IMR-90 (cell line): ENCODE results near the gene PRPSAP1. TPM values are rescaled to one million over a fixed set of nuclear protein-coding genes. Genes with fewer than 3 reads are reported as not detected.
A peak's percentile ranks its signal among the peaks of the same experiment; 100 is the strongest.

Source experiments
- ATAC-seq: fragments of 200-7000 bp; cut with Tn5 transposase; 2 replicates; pipeline ENCODE4 v1.9.1; 2020; ENCODE audit warnings: low read depth, mild to moderate bottlenecking, moderate library complexity
- BruUV-seq: library from RNA; stranded (reverse); fragments of 400-500 nt; replicated peaks from 2 replicates; lab custom pipeline; 2021; lab: Mats Ljungman, UMichigan
- CTCF ChIA-PET: fragments of 300-600 bp; formaldehyde crosslinking; extraction: SDS; loops from one replicate; lab custom pipeline; 2021; ENCODE audit warnings: antibody characterized with exemption; lab: Yijun Ruan, JAX
- POLR2A ChIA-PET: fragments of 300-600 bp; sonication (Branson Sonifier 250); formaldehyde crosslinking; loops from one replicate; lab custom pipeline; 2022; ENCODE audit warnings: antibody characterized with exemption; ENCODE audit not compliant: unreplicated experiment; lab: Charles Lee
- DNase-seq: peaks from one replicate; pipeline ENCODE4 v3.0.0; 2013
- H2AFZ ChIP-seq: replicated peaks from 2 replicates; pipeline ENCODE3; 2013; ENCODE audit warnings: low read length, mild to moderate bottlenecking; ENCODE audit not compliant: poor library complexity
- H2AK5ac ChIP-seq: 2 replicates; pipeline ENCODE4 v1.6.1; 2013; ENCODE audit warnings: low read depth, low read length, inconsistent platforms
- H2AK9ac ChIP-seq: replicated peaks from 2 replicates; pipeline ENCODE3; 2013; ENCODE audit warnings: mild to moderate bottlenecking, low read depth, low read length, moderate library complexity; ENCODE audit not compliant: poor library complexity
- H2BK120ac ChIP-seq: 2 replicates; pipeline ENCODE4 v1.6.1; 2013; ENCODE audit warnings: low read depth, low read length, inconsistent platforms
- H2BK15ac ChIP-seq: 3 replicates; pipeline ENCODE4 v1.6.1; 2013; ENCODE audit warnings: low read depth, low read length, inconsistent platforms
- H2BK20ac ChIP-seq: 2 replicates; pipeline ENCODE4 v1.6.1; 2013; ENCODE audit warnings: low read depth, mild to moderate bottlenecking, inconsistent platforms, low read length, moderate library complexity
- H2BK5ac ChIP-seq: 2 replicates; pipeline ENCODE4 v1.6.1; 2013; ENCODE audit warnings: mild to moderate bottlenecking, low read depth, low read length, inconsistent platforms; ENCODE audit not compliant: poor library complexity, severe bottlenecking
- H3K14ac ChIP-seq: replicated peaks from 2 replicates; pipeline ENCODE4 v1.6.1; 2013; ENCODE audit warnings: low read depth, low read length, inconsistent platforms
- H3K18ac ChIP-seq: 2 replicates; pipeline ENCODE4 v1.6.1; 2013; ENCODE audit warnings: low read depth, low read length, control low read depth
- H3K23ac ChIP-seq: 2 replicates; pipeline ENCODE4 v1.6.1; 2013; ENCODE audit warnings: low read depth, low read length, inconsistent platforms
- H3K27ac ChIP-seq: 2 replicates; pipeline ENCODE4 v1.5.1; 2013; ENCODE audit warnings: mild to moderate bottlenecking, control low read depth, low read length; ENCODE audit not compliant: insufficient read depth
- H3K27me3 ChIP-seq: 2 replicates; pipeline ENCODE4 v1.6.1; 2013; ENCODE audit warnings: low read length; ENCODE audit not compliant: control insufficient read depth, insufficient read depth
- H3K36me3 ChIP-seq: 2 replicates; pipeline ENCODE4 v1.6.1; 2013; ENCODE audit warnings: low read length, mixed read lengths; ENCODE audit not compliant: control insufficient read depth, insufficient read depth
- H3K4ac ChIP-seq: 2 replicates; pipeline ENCODE4 v1.6.1; 2013; ENCODE audit warnings: low read depth, low read length, inconsistent platforms
- H3K4me1 ChIP-seq: 2 replicates; pipeline ENCODE4 v1.6.1; 2013; ENCODE audit warnings: low read length, mixed read lengths; ENCODE audit not compliant: control insufficient read depth, insufficient read depth
- H3K4me2 ChIP-seq: 2 replicates; pipeline ENCODE4 v1.6.1; 2013; ENCODE audit warnings: low read depth, mild to moderate bottlenecking, control low read depth, low read length, moderate library complexity
- H3K4me3 ChIP-seq: 2 replicates; pipeline ENCODE4 v1.5.1; 2013; ENCODE audit warnings: low read depth, mild to moderate bottlenecking, control low read depth, low read length, moderate library complexity; ENCODE audit not compliant: insufficient read depth
- H3K56ac ChIP-seq: 2 replicates; pipeline ENCODE4 v1.6.1; 2013; ENCODE audit warnings: low read length, inconsistent platforms; ENCODE audit not compliant: insufficient read depth; ENCODE audit errors: extremely low read depth
- H3K79me1 ChIP-seq, 2 experiments: 2 replicates each; pipeline ENCODE4 v1.6.1; 2013; ENCODE audit warnings: low read length in 2 of 2, inconsistent platforms in 1 of 2, low read depth in 1 of 2
- H3K9ac ChIP-seq: 2 replicates; pipeline ENCODE4 v1.6.1; 2013; ENCODE audit warnings: low read depth, low read length, control low read depth
- H3K9me1 ChIP-seq: 2 replicates; pipeline ENCODE4 v1.6.1; 2013; ENCODE audit warnings: low read length, inconsistent platforms; ENCODE audit not compliant: insufficient read depth
- H3K9me3 ChIP-seq: 2 replicates; pipeline ENCODE4 v1.6.1; 2013; ENCODE audit warnings: low read length; ENCODE audit not compliant: control insufficient read depth, insufficient read depth
- H4K20me1 ChIP-seq: 2 replicates; pipeline ENCODE4 v1.6.1; 2013; ENCODE audit warnings: low read length, inconsistent platforms; ENCODE audit not compliant: insufficient read depth
- H4K5ac ChIP-seq: 2 replicates; pipeline ENCODE4 v1.6.1; 2013; ENCODE audit warnings: mild to moderate bottlenecking, low read depth, low read length, control low read depth
- H4K8ac ChIP-seq, 2 experiments: 2 replicates each; pipeline ENCODE4 v1.6.1; 2013; ENCODE audit warnings: low read depth in 2 of 2, low read length in 2 of 2, control low read depth in 1 of 2, inconsistent platforms in 1 of 2
- H4K91ac ChIP-seq: 2 replicates; pipeline ENCODE4 v1.6.1; 2013; ENCODE audit warnings: low read depth, low read length, inconsistent platforms; ENCODE audit not compliant: insufficient read depth
- POLR2A ChIP-seq: IDR thresholded peaks from 2 replicates; pipeline ENCODE4 v1.6.1; 2012; ENCODE audit warnings: mild to moderate bottlenecking, low read depth, low read length
- RAD21 ChIP-seq: IDR thresholded peaks from 2 replicates; pipeline ENCODE4 v1.6.1; 2012; ENCODE audit warnings: low read length, improper control_type of control experiment
- RFX5 ChIP-seq: IDR thresholded peaks from 2 replicates; pipeline ENCODE4 v1.8.0; 2012; ENCODE audit warnings: low read depth, mild to moderate bottlenecking, low read length, moderate library complexity
- WGBS, 2 experiments: methylation state at CpG; one replicate each; pipeline versions ENCODE4 v1.1.5 to v1.1.7; 2013; ENCODE audit warnings: missing lambda C conversion rate in 2 of 2; ENCODE audit not compliant: insufficient read length in 1 of 2; ENCODE audit errors: extremely low coverage in 2 of 2; 5-methylcytosine and 5-hydroxymethylcytosine counted together
- dilution Hi-C: fragments of 300-500 bp; cut with HindIII; formaldehyde crosslinking; loops from one replicate; pipeline ENCODE4 v1.14.3; 2018; ENCODE audit warnings: low sequenced_read_pairs; ENCODE audit not compliant: unreplicated experiment
- in situ Hi-C: fragments of 300-500 bp; cut with MboI; formaldehyde crosslinking; loops from 3 replicates; pipeline ENCODE4 v1.14.3; 2019; ENCODE audit warnings: low sequenced_read_pairs, inconsistent platforms, mixed read lengths
- intact Hi-C: fragments of 100-400 bp; cut with micrococcal nuclease; formaldehyde crosslinking; loops from 2 replicates; pipeline ENCODE4 v1.10.0; 2022
- polyA plus RNA-seq, 3 experiments: library from polyadenylated mRNA; depleted of rRNA; stranded (reverse); fragments of >200 nt; gene quantifications; 2 replicates each; pipeline ENCODE4 v1.2.3, GENCODE V29; 2012; ENCODE audit warnings: low replicate concordance in 1 of 3
- total RNA-seq: library from RNA; depleted of rRNA; stranded (reverse); fragments of >200 nt; gene quantifications from 2 replicates; pipeline ENCODE4 v1.2.3, GENCODE V29; 2012
- TF ChIP-seq, protein P1 (sequence below): fragments of 150-350 bp; IDR thresholded peaks from 2 replicates; pipeline ENCODE4 v1.6.1; 2017; ENCODE audit warnings: mild to moderate bottlenecking, antibody characterized with exemption, low read length, low read depth
- TF ChIP-seq, protein P2 (sequence below): fragments of 150-350 bp; IDR thresholded peaks from 2 replicates; pipeline ENCODE4 v1.6.1; 2016; ENCODE audit warnings: low read depth, mild to moderate bottlenecking, low read length, moderate library complexity, borderline replicate concordance

PRPSAP1 gene
- total and polyA plus RNA-seq, 2 of the 4 experiments (the other 2 are of a cell fraction) = 34.4 to 48.6 TPM

DNA sequence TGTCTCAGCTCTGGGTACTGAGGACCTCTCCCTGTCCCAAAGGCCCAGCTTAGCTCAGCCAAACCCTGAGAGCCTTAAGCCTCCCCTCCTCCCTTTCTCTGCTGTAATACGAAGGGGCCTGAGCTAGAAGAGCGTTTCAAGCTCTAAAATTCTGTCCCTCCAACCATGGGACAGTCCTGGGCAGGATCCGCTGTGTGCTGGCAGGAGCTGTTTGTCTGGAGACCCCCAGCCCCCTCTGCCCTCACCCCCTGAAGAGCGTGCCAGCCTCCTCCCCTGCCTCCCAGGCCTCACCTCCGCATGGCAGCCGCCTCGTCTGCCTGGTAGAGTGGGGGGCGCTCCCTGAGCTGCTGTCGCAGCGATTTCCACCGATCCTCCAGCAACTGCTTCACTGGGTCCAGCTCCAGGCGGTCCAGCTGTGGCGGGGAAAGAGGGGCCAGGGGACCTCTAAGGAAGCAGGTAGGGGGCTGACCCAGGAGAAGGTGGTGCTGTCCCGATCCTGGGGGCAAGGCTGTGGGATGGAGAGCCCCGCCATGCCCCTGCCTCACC, 73.9 kb downstream of the PRPSAP1 start:
- H3K4ac ChIP-seq = no peak overlapping the region
- BruUV-seq = no TSS peak
- in situ Hi-C loops = loop anchor here (5.0 to 10.0 kb wide), 2 partner anchors 163 to 375 kb away; partner anchors contain the start of gene MRPL38

More for the DNA sequence above, 73.9 kb downstream of the PRPSAP1 start:
- ATAC-seq (no peak), DNase-seq (no peak)
- Histone ChIP-seq H3K36me3 (peaks cover 4% of the 10 kb centered on the region), H3K14ac (no peak overlapping the region), H2BK20ac (no peak overlapping the region), H4K91ac (no peak overlapping the region), H2BK15ac (no peak overlapping the region), H3K23ac (no peak overlapping the region), H4K8ac (no peak overlapping the region), H3K79me1 (peaks cover 0 to 5% of the 10 kb centered on the region in 2 experiments; a peak in 1 of 4 replicates), H3K9me3 (no peaks in the 10 kb centered on the region), H3K4me3 (no peak overlapping the region), H4K5ac (no peak overlapping the region), H3K56ac (no peak overlapping the region), H2AK5ac (no peak overlapping the region), H3K9me1 (peaks cover 6% of the 10 kb centered on the region), H3K18ac (no peak overlapping the region), H3K4me1 (peaks cover 4% of the 10 kb centered on the region), H3K27ac (no peak overlapping the region), H2AK9ac (peak overlapping the region; percentile 71), H3K4me2 (no peak overlapping the region), H2AFZ (peak overlapping the region; percentile 65), H3K27me3 (no peaks in the 10 kb centered on the region), H2BK5ac (no peak overlapping the region), H4K20me1 (no peaks in the 10 kb centered on the region; the same call in 1 of the 2 replicates), H3K9ac (no peak overlapping the region), H2BK120ac (no peak overlapping the region)
- ChIA-PET POLR2A (no interaction called here), CTCF (interaction anchor here (0.5 to 2.7 kb wide), 16 partner anchors 9 to 266 kb away, joined by 3 to 27 read pairs (median 4); partner anchors contain the start of genes EXOC7 and UBALD2)
- 75% methylated on average over 4 of the region's 15 CpGs; no CpG with 5 or more reads in 1 of the 2 experiments for WGBS, 2 experiments
- no peak for TF ChIP-seq POLR2A
- TF ChIP-seq, protein P1, sequence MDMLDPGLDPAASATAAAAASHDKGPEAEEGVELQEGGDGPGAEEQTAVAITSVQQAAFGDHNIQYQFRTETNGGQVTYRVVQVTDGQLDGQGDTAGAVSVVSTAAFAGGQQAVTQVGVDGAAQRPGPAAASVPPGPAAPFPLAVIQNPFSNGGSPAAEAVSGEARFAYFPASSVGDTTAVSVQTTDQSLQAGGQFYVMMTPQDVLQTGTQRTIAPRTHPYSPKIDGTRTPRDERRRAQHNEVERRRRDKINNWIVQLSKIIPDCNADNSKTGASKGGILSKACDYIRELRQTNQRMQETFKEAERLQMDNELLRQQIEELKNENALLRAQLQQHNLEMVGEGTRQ = no peak
- TF ChIP-seq, protein P2, sequence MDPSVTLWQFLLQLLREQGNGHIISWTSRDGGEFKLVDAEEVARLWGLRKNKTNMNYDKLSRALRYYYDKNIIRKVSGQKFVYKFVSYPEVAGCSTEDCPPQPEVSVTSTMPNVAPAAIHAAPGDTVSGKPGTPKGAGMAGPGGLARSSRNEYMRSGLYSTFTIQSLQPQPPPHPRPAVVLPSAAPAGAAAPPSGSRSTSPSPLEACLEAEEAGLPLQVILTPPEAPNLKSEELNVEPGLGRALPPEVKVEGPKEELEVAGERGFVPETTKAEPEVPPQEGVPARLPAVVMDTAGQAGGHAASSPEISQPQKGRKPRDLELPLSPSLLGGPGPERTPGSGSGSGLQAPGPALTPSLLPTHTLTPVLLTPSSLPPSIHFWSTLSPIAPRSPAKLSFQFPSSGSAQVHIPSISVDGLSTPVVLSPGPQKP = no peak
- no peak for TF ChIP-seq RFX5
- TF ChIP-seq RAD21 = no peak
- dilution Hi-C loops (no loop called here), intact Hi-C loops (loop anchor here (1.0 kb wide), 1 partner anchor 159 kb away; no protein-coding TSS in a partner anchor)
